IMR-90 (cell line): ENCODE data around the gene SYPL1. TPM values are rescaled to one million over a fixed set of nuclear protein-coding genes. Genes with fewer than 3 reads are reported as not detected.

Experiments used
- ATAC-seq: fragments of 200-7000 bp; cut with Tn5 transposase; 2 replicates; pipeline ENCODE4 v1.9.1; 2020; ENCODE audit warnings: low read depth, mild to moderate bottlenecking, moderate library complexity
- BruUV-seq: library from RNA; stranded (reverse); fragments of 400-500 nt; replicated peaks from 2 replicates; lab custom pipeline; 2021; lab: Mats Ljungman, UMichigan
- CTCF ChIA-PET: fragments of 300-600 bp; formaldehyde crosslinking; extraction: SDS; loops from one replicate; lab custom pipeline; 2021; ENCODE audit warnings: antibody characterized with exemption; lab: Yijun Ruan, JAX
- POLR2A ChIA-PET: fragments of 300-600 bp; sonication (Branson Sonifier 250); formaldehyde crosslinking; loops from one replicate; lab custom pipeline; 2022; ENCODE audit warnings: antibody characterized with exemption; ENCODE audit not compliant: unreplicated experiment; lab: Charles Lee
- DNase-seq: peaks from one replicate; pipeline ENCODE4 v3.0.0; 2013
- H2AFZ ChIP-seq: replicated peaks from 2 replicates; pipeline ENCODE3; 2013; ENCODE audit warnings: low read length, mild to moderate bottlenecking; ENCODE audit not compliant: poor library complexity
- H2AK5ac ChIP-seq: 2 replicates; pipeline ENCODE4 v1.6.1; 2013; ENCODE audit warnings: low read depth, low read length, inconsistent platforms
- H2AK9ac ChIP-seq: replicated peaks from 2 replicates; pipeline ENCODE3; 2013; ENCODE audit warnings: mild to moderate bottlenecking, low read depth, low read length, moderate library complexity; ENCODE audit not compliant: poor library complexity
- H2BK120ac ChIP-seq: 2 replicates; pipeline ENCODE4 v1.6.1; 2013; ENCODE audit warnings: low read depth, low read length, inconsistent platforms
- H2BK15ac ChIP-seq: 3 replicates; pipeline ENCODE4 v1.6.1; 2013; ENCODE audit warnings: low read depth, low read length, inconsistent platforms
- H2BK20ac ChIP-seq: 2 replicates; pipeline ENCODE4 v1.6.1; 2013; ENCODE audit warnings: low read depth, mild to moderate bottlenecking, inconsistent platforms, low read length, moderate library complexity
- H2BK5ac ChIP-seq: 2 replicates; pipeline ENCODE4 v1.6.1; 2013; ENCODE audit warnings: mild to moderate bottlenecking, low read depth, low read length, inconsistent platforms; ENCODE audit not compliant: poor library complexity, severe bottlenecking
- H3K14ac ChIP-seq: replicated peaks from 2 replicates; pipeline ENCODE4 v1.6.1; 2013; ENCODE audit warnings: low read depth, low read length, inconsistent platforms
- H3K18ac ChIP-seq: 2 replicates; pipeline ENCODE4 v1.6.1; 2013; ENCODE audit warnings: low read depth, low read length, control low read depth
- H3K23ac ChIP-seq: 2 replicates; pipeline ENCODE4 v1.6.1; 2013; ENCODE audit warnings: low read depth, low read length, inconsistent platforms
- H3K27ac ChIP-seq: 2 replicates; pipeline ENCODE4 v1.5.1; 2013; ENCODE audit warnings: mild to moderate bottlenecking, control low read depth, low read length; ENCODE audit not compliant: insufficient read depth
- H3K27me3 ChIP-seq: 2 replicates; pipeline ENCODE4 v1.6.1; 2013; ENCODE audit warnings: low read length; ENCODE audit not compliant: control insufficient read depth, insufficient read depth
- H3K36me3 ChIP-seq: 2 replicates; pipeline ENCODE4 v1.6.1; 2013; ENCODE audit warnings: low read length, mixed read lengths; ENCODE audit not compliant: control insufficient read depth, insufficient read depth
- H3K4ac ChIP-seq: 2 replicates; pipeline ENCODE4 v1.6.1; 2013; ENCODE audit warnings: low read depth, low read length, inconsistent platforms
- H3K4me1 ChIP-seq: 2 replicates; pipeline ENCODE4 v1.6.1; 2013; ENCODE audit warnings: low read length, mixed read lengths; ENCODE audit not compliant: control insufficient read depth, insufficient read depth
- H3K4me2 ChIP-seq: 2 replicates; pipeline ENCODE4 v1.6.1; 2013; ENCODE audit warnings: low read depth, mild to moderate bottlenecking, control low read depth, low read length, moderate library complexity
- H3K4me3 ChIP-seq: 2 replicates; pipeline ENCODE4 v1.5.1; 2013; ENCODE audit warnings: low read depth, mild to moderate bottlenecking, control low read depth, low read length, moderate library complexity; ENCODE audit not compliant: insufficient read depth
- H3K56ac ChIP-seq: 2 replicates; pipeline ENCODE4 v1.6.1; 2013; ENCODE audit warnings: low read length, inconsistent platforms; ENCODE audit not compliant: insufficient read depth; ENCODE audit errors: extremely low read depth
- H3K79me1 ChIP-seq, 2 experiments: 2 replicates each; pipeline ENCODE4 v1.6.1; 2013; ENCODE audit warnings: low read length in 2 of 2, inconsistent platforms in 1 of 2, low read depth in 1 of 2
- H3K9ac ChIP-seq: 2 replicates; pipeline ENCODE4 v1.6.1; 2013; ENCODE audit warnings: low read depth, low read length, control low read depth
- H3K9me1 ChIP-seq: 2 replicates; pipeline ENCODE4 v1.6.1; 2013; ENCODE audit warnings: low read length, inconsistent platforms; ENCODE audit not compliant: insufficient read depth
- H3K9me3 ChIP-seq: 2 replicates; pipeline ENCODE4 v1.6.1; 2013; ENCODE audit warnings: low read length; ENCODE audit not compliant: control insufficient read depth, insufficient read depth
- H4K20me1 ChIP-seq: 2 replicates; pipeline ENCODE4 v1.6.1; 2013; ENCODE audit warnings: low read length, inconsistent platforms; ENCODE audit not compliant: insufficient read depth
- H4K5ac ChIP-seq: 2 replicates; pipeline ENCODE4 v1.6.1; 2013; ENCODE audit warnings: mild to moderate bottlenecking, low read depth, low read length, control low read depth
- H4K8ac ChIP-seq, 2 experiments: 2 replicates each; pipeline ENCODE4 v1.6.1; 2013; ENCODE audit warnings: low read depth in 2 of 2, low read length in 2 of 2, control low read depth in 1 of 2, inconsistent platforms in 1 of 2
- H4K91ac ChIP-seq: 2 replicates; pipeline ENCODE4 v1.6.1; 2013; ENCODE audit warnings: low read depth, low read length, inconsistent platforms; ENCODE audit not compliant: insufficient read depth
- CEBPB ChIP-seq: IDR thresholded peaks from 2 replicates; pipeline ENCODE4 v1.6.1; 2012; ENCODE audit warnings: low read depth, low read length, improper control_type of control experiment
- CHD1 ChIP-seq: IDR thresholded peaks from 2 replicates; pipeline ENCODE4 v1.6.1; 2012; ENCODE audit warnings: low read depth, low read length, improper control_type of control experiment
- CTCF ChIP-seq: conservative IDR thresholded peaks from 2 replicates; pipeline ENCODE4 v1.5.1; 2012; ENCODE audit warnings: mild to moderate bottlenecking, low read depth, low read length, improper control_type of control experiment
- ELK1 ChIP-seq: fragments of 150-350 bp; IDR thresholded peaks from 2 replicates; pipeline ENCODE4 v1.6.1; 2016; ENCODE audit warnings: low read depth, mild to moderate bottlenecking, low read length, moderate library complexity, borderline replicate concordance
- FOS ChIP-seq: fragments of 150-350 bp; IDR thresholded peaks from 2 replicates; pipeline ENCODE4 v1.6.1; 2016; ENCODE audit warnings: low read depth, low read length
- MAFK ChIP-seq: IDR thresholded peaks from 2 replicates; pipeline ENCODE4 v1.6.1; 2012; ENCODE audit warnings: low read depth, low read length, improper control_type of control experiment
- RFX5 ChIP-seq: IDR thresholded peaks from 2 replicates; pipeline ENCODE4 v1.8.0; 2012; ENCODE audit warnings: low read depth, mild to moderate bottlenecking, low read length, moderate library complexity
- SMC3 ChIP-seq: fragments of 150-350 bp; IDR thresholded peaks from 2 replicates; pipeline ENCODE4 v1.6.1; 2016; ENCODE audit warnings: low read depth, mild to moderate bottlenecking, antibody characterized with exemption, low read length, moderate library complexity
- USF2 ChIP-seq: fragments of 150-350 bp; IDR thresholded peaks from 2 replicates; pipeline ENCODE4 v1.6.1; 2017; ENCODE audit warnings: mild to moderate bottlenecking, antibody characterized with exemption, low read length, low read depth
- WGBS, 2 experiments: methylation state at CpG; one replicate each; pipeline versions ENCODE4 v1.1.5 to v1.1.7; 2013; ENCODE audit warnings: missing lambda C conversion rate in 2 of 2; ENCODE audit not compliant: insufficient read length in 1 of 2; ENCODE audit errors: extremely low coverage in 2 of 2; 5-methylcytosine and 5-hydroxymethylcytosine counted together
- dilution Hi-C: fragments of 300-500 bp; cut with HindIII; formaldehyde crosslinking; loops from one replicate; pipeline ENCODE4 v1.14.3; 2018; ENCODE audit warnings: low sequenced_read_pairs; ENCODE audit not compliant: unreplicated experiment
- in situ Hi-C: fragments of 300-500 bp; cut with MboI; formaldehyde crosslinking; loops from 3 replicates; pipeline ENCODE4 v1.14.3; 2019; ENCODE audit warnings: low sequenced_read_pairs, inconsistent platforms, mixed read lengths
- intact Hi-C: fragments of 100-400 bp; cut with micrococcal nuclease; formaldehyde crosslinking; loops from 2 replicates; pipeline ENCODE4 v1.10.0; 2022
- polyA plus RNA-seq, 3 experiments: library from polyadenylated mRNA; depleted of rRNA; stranded (reverse); fragments of >200 nt; gene quantifications; 2 replicates each; pipeline ENCODE4 v1.2.3, GENCODE V29; 2012; ENCODE audit warnings: low replicate concordance in 1 of 3
- total RNA-seq: library from RNA; depleted of rRNA; stranded (reverse); fragments of >200 nt; gene quantifications from 2 replicates; pipeline ENCODE4 v1.2.3, GENCODE V29; 2012

The SYPL1 gene
- total and polyA plus RNA-seq, 2 of the 4 experiments (the other 2 are of a cell fraction): 19.0 to 45.0 TPM

GRCh38 chr7:106070567-106071254, 41.4 kb downstream of the SYPL1 start:
- Histone ChIP-seq H3K14ac (no peak overlapping the region), H3K27ac (no peak overlapping the region), H4K20me1 (no peaks in the 10 kb centered on the region), H3K79me1 (no peaks in the 10 kb centered on the region), H3K4me1 (peaks cover 1% of the 10 kb centered on the region; the same call in 1 of the 2 replicates), H3K4ac (no peak overlapping the region), H4K8ac (no peak overlapping the region), H4K5ac (no peak overlapping the region), H3K27me3 (peaks cover 9% of the 10 kb centered on the region), H2AFZ (no peak overlapping the region), H2AK9ac (no peak overlapping the region), H3K23ac (no peak overlapping the region), H3K4me3 (no peak overlapping the region), H3K36me3 (no peaks in the 10 kb centered on the region), H2BK5ac (no peak overlapping the region), H3K9me3 (no peaks in the 10 kb centered on the region), H4K91ac (no peak overlapping the region), H2BK120ac (no peak overlapping the region), H3K56ac (no peak overlapping the region), H2AK5ac (no peak overlapping the region), H3K18ac (no peak overlapping the region), H3K9ac (no peak overlapping the region), H2BK20ac (no peak overlapping the region), H2BK15ac (no peak overlapping the region), H3K4me2 (no peak overlapping the region), H3K9me1 (no peaks in the 10 kb centered on the region; the same call in 1 of the 2 replicates)
- intact Hi-C loops (no loop called here), in situ Hi-C loops (no loop called here), dilution Hi-C loops (no loop called here)
- TF ChIP-seq FOS (no peak), CHD1 (no peak), CEBPB (no peak), ELK1 (no peak), SMC3 (no peak), MAFK (no peak), USF2 (no peak), RFX5 (no peak), CTCF (no peak)
- CTCF ChIA-PET: no interaction called here
- ATAC-seq (no peak), DNase-seq (no peak)
- no TSS peak for BruUV-seq
- WGBS, 2 experiments: 83% methylated on average over 3 of the region's 8 CpGs; no CpG with 5 or more reads in 1 of the 2 experiments
- POLR2A ChIA-PET: no interaction called here
